B cell (primary cell): ENCODE data around the gene BBS2. TPM values are rescaled to one million over a fixed set of nuclear protein-coding genes. Genes with fewer than 3 reads are reported as not detected.

Experiments
- ATAC-seq: fragments of 200-7000 bp; cut with Tn5 transposase; one replicate; pipeline ENCODE4 v1.10.0; 2021; ENCODE audit warnings: low read depth, mild to moderate bottlenecking, moderate number of reproducible peaks, moderate library complexity
- CTCF ChIA-PET: fragments of 350-600 bp; sonication (Branson Sonifier 250); formaldehyde crosslinking; loops from one replicate; lab custom pipeline; 2021; ENCODE audit warnings: antibody characterized with exemption, inconsistent platforms; lab: Charles Lee
- POLR2A ChIA-PET: fragments of 350-600 bp; sonication (Branson Sonifier 250); formaldehyde crosslinking; loops from one replicate; lab custom pipeline; 2021; ENCODE audit warnings: antibody characterized with exemption; lab: Charles Lee
- DNase-seq: peaks from one replicate; pipeline ENCODE4 v3.0.0; 2013
- H2AFZ ChIP-seq: 2 replicates; pipeline ENCODE4 v1.6.1; 2012; ENCODE audit warnings: mild to moderate bottlenecking, low read depth, low read length; ENCODE audit not compliant: insufficient read depth, poor library complexity, severe bottlenecking
- H3K27ac ChIP-seq, 2 donors: 1 replicate in 1 of 2; 2 replicates in 1 of 2; pipeline ENCODE4 v1.5.1; 2012 to 2013; ENCODE audit warnings: low read length in 2 of 2, mild to moderate bottlenecking in 2 of 2, moderate library complexity in 1 of 2
- H3K27me3 ChIP-seq, 4 experiments: fragments of 200-600 bp in 1 of 4; sonication (generic) in 1 of 4; replicated peaks in 1 of 4; 1 replicate in 2 of 4; 2 replicates in 2 of 4; pipeline versions ENCODE4 v1.6.1 to v1.7.0; 2013 to 2016; ENCODE audit warnings: low read length in 3 of 4, mild to moderate bottlenecking in 2 of 4, mixed read lengths in 1 of 4, moderate library complexity in 1 of 4; ENCODE audit not compliant: insufficient read depth in 4 of 4, control insufficient read depth in 3 of 4; ENCODE audit errors: control extremely low read depth in 1 of 4
- H3K36me3 ChIP-seq, 2 experiments: replicated peaks in 1 of 2; 1 replicate in 1 of 2; 2 replicates in 1 of 2; pipeline versions ENCODE4 v1.6.1 to v1.7.1; 2013; ENCODE audit warnings: low read length in 1 of 2; ENCODE audit not compliant: insufficient read depth in 2 of 2, control insufficient read depth in 1 of 2; ENCODE audit errors: control extremely low read depth in 1 of 2, extremely low read depth in 1 of 2
- H3K4me1 ChIP-seq, 2 donors: fragments of 200-600 bp in 1 of 2; sonication (generic) in 1 of 2; 1 replicate in 1 of 2; 2 replicates in 1 of 2; pipeline versions ENCODE4 v1.5.1 to v1.6.1; 2013 to 2017; ENCODE audit warnings: low read length in 2 of 2; ENCODE audit not compliant: control insufficient read depth in 2 of 2, insufficient read depth in 2 of 2
- H3K4me2 ChIP-seq: replicated peaks from 2 replicates; pipeline ENCODE3; 2012; ENCODE audit warnings: mild to moderate bottlenecking, low read depth, low read length; ENCODE audit not compliant: poor library complexity, severe bottlenecking
- H3K4me3 ChIP-seq, 5 experiments: fragments of 200-600 bp in 1 of 5; sonication (generic) in 1 of 5; 1 replicate in 3 of 5; 2 replicates in 2 of 5; pipeline versions ENCODE4 v1.5.1 to v1.7.0; 2011 to 2016; ENCODE audit warnings: low read length in 4 of 5, mild to moderate bottlenecking in 4 of 5, low read depth in 2 of 5, control low read depth in 1 of 5, moderate library complexity in 1 of 5; ENCODE audit not compliant: insufficient read depth in 1 of 5; ENCODE audit errors: control extremely low read depth in 1 of 5, extremely low read depth in 1 of 5
- H3K79me2 ChIP-seq: fragments of 200-600 bp; sonication (generic); one replicate; pipeline ENCODE4 v1.6.0; 2016; ENCODE audit warnings: low read length; ENCODE audit not compliant: control insufficient read depth, insufficient read depth
- H3K9ac ChIP-seq: fragments of 200-600 bp; sonication (generic); 2 replicates; pipeline ENCODE4 v1.6.1; 2017; ENCODE audit warnings: mild to moderate bottlenecking, low read length, moderate library complexity
- H3K9me3 ChIP-seq, 3 donors: one replicate each; pipeline versions ENCODE4 v1.6.1 to v1.7.1; 2013; ENCODE audit warnings: low read length in 2 of 3; ENCODE audit not compliant: control insufficient read depth in 2 of 3, insufficient read depth in 1 of 3; ENCODE audit errors: control extremely low read depth in 1 of 3
- H4K20me1 ChIP-seq: 2 replicates; pipeline ENCODE4 v1.6.0; 2012; ENCODE audit warnings: mild to moderate bottlenecking, low read length; ENCODE audit not compliant: insufficient read depth, control insufficient read depth, poor library complexity, severe bottlenecking
- H3K27ac Mint-ChIP-seq: one replicate; pipeline ENCODE4 v1.8.0; 2021; ENCODE audit warnings: mixed read lengths
- H3K27me3 Mint-ChIP-seq: one replicate; pipeline ENCODE4 v1.8.0; 2021; ENCODE audit warnings: mixed read lengths
- H3K4me1 Mint-ChIP-seq: one replicate; pipeline ENCODE4 v1.8.0; 2021; ENCODE audit warnings: mixed read lengths
- H3K4me3 Mint-ChIP-seq: one replicate; pipeline ENCODE4 v1.8.0; 2021; ENCODE audit warnings: mixed read lengths
- H3K9me3 Mint-ChIP-seq: one replicate; pipeline ENCODE4 v1.8.0; 2022; ENCODE audit warnings: mixed read lengths; ENCODE audit not compliant: insufficient read depth
- CTCF ChIP-seq: fragments of 200-600 bp; IDR thresholded peaks from one replicate; pipeline ENCODE4 v1.8.0; 2022; ENCODE audit warnings: antibody characterized with exemption, mild to moderate bottlenecking
- EZH2 ChIP-seq: IDR thresholded peaks from 2 replicates; pipeline ENCODE4 v1.6.1; 2012; ENCODE audit warnings: borderline replicate concordance, low read depth, mild to moderate bottlenecking, moderate library complexity, low read length; ENCODE audit not compliant: insufficient read depth, poor library complexity, severe bottlenecking
- WGBS: methylation state at CpG from one replicate; pipeline ENCODE4 v1.1.5; 2013; ENCODE audit warnings: missing lambda C conversion rate; ENCODE audit not compliant: insufficient coverage; 5-methylcytosine and 5-hydroxymethylcytosine counted together
- intact Hi-C: fragments of 100-400 bp; cut with micrococcal nuclease; formaldehyde crosslinking; loops from one replicate; pipeline ENCODE4 v1.10.0; 2022
- polyA plus RNA-seq: library from polyadenylated mRNA; depleted of rRNA; stranded (reverse); fragments of >200 nt; gene quantifications from 2 replicates; pipeline ENCODE4 v1.2.3, GENCODE V29; 2012
- total RNA-seq, 2 donors: library from RNA; stranded (reverse); fragments of 120-200 nt in 1 of 2; gene quantifications; 1 replicate in 1 of 2; 2 replicates in 1 of 2; pipeline versions ENCODE4 v1.2.3 to v1.2.4, GENCODE V29; 2013 to 2022

Gene BBS2
- total and polyA plus RNA-seq, 2 donors (not counting 1 experiment from before 2014, with no cell fraction given): 49.4 to 63.4 TPM

- POLR2A ChIA-PET: no interaction called here
- TF ChIP-seq CTCF (no peak), EZH2 (no peak)
- no peak for DNase-seq
- 100% methylated on average over 2 of the region's 2 CpGs for WGBS
- Mint-ChIP-seq H3K4me1 (no peaks in the 10 kb centered on the region), H3K4me3 (no peak overlapping the region), H3K27me3 (no peaks in the 10 kb centered on the region), H3K27ac (no peak overlapping the region), H3K9me3 (no peaks in the 10 kb centered on the region)
- no peaks in the 10 kb centered on the region for H3K9me3 ChIP-seq
- H2AFZ ChIP-seq: no peak overlapping the region
- H3K4me3 ChIP-seq: no peak overlapping the region
- no peak for ATAC-seq
- H3K27ac ChIP-seq: no peak overlapping the region
- intact Hi-C loops: no loop called here
- no peak overlapping the region for H3K9ac ChIP-seq
- peaks cover 32 to 66% of the 10 kb centered on the region in 2 experiments for H3K36me3 ChIP-seq
- no peaks in the 10 kb centered on the region for H3K27me3 ChIP-seq
- CTCF ChIA-PET: no interaction called here
- no peaks in the 10 kb centered on the region for H4K20me1 ChIP-seq
- H3K4me1 ChIP-seq: no peaks in the 10 kb centered on the region
- H3K79me2 ChIP-seq: no peaks in the 10 kb centered on the region
- no peak overlapping the region for H3K4me2 ChIP-seq
Observed at GRCh38 chr16:56466344-56466743, 53.5 kb downstream of the BBS2 start.

GRCh38 chr16:56463153-56463552 is 56.7 kb downstream of the BBS2 start:
- Histone ChIP-seq H3K4me1 (no peaks in the 10 kb centered on the region), H3K79me2 (no peaks in the 10 kb centered on the region), H3K36me3 (peaks cover 12 to 56% of the 10 kb centered on the region in 2 experiments), H3K4me3 (no peak overlapping the region), H3K27me3 (no peaks in the 10 kb centered on the region), H3K9me3 (no peaks in the 10 kb centered on the region), H4K20me1 (no peaks in the 10 kb centered on the region), H2AFZ (no peak overlapping the region), H3K9ac (no peak overlapping the region), H3K4me2 (no peak overlapping the region), H3K27ac (no peak overlapping the region)
- Mint-ChIP-seq H3K9me3 (no peaks in the 10 kb centered on the region), H3K27me3 (no peaks in the 10 kb centered on the region), H3K27ac (no peak overlapping the region), H3K4me1 (no peaks in the 10 kb centered on the region), H3K4me3 (no peak overlapping the region)
- intact Hi-C loops: no loop called here
- POLR2A ChIA-PET: interaction anchor here (0.7 kb wide), 2 partner anchors 9 to 1074 kb away, joined by 10 to 14 read pairs; no protein-coding TSS in a partner anchor
- 88% methylated on average over 5 of the region's 6 CpGs for WGBS
- no peak for ATAC-seq
- DNase-seq: no peak
- CTCF ChIA-PET: interaction anchor here (0.6 kb wide), 1 partner anchor 251 kb away, joined by 3 read pairs; no protein-coding TSS in a partner anchor
- TF ChIP-seq EZH2 (no peak), CTCF (no peak)
